ACHN (cell line): ENCODE data around the gene FBLN2.

Source experiments
- DNase-seq: peaks from one replicate; pipeline ENCODE4 v3.0.0-alpha.2; 2015
- in situ Hi-C: cut with HindIII; loops from 2 replicates; pipeline ENCODE4 v1.10.0; 2017; ENCODE audit warnings: low sequenced_read_pairs, low pct_ligation_motif_present, low pct_unique_long_range_greater_than_20kb

FBLN2 gene

GRCh38 chr3:13608969-13609725, 60.2 kb downstream of the FBLN2 start:
- in situ Hi-C loops, result no loop called here
- DNase-seq, result no peak

DNA sequence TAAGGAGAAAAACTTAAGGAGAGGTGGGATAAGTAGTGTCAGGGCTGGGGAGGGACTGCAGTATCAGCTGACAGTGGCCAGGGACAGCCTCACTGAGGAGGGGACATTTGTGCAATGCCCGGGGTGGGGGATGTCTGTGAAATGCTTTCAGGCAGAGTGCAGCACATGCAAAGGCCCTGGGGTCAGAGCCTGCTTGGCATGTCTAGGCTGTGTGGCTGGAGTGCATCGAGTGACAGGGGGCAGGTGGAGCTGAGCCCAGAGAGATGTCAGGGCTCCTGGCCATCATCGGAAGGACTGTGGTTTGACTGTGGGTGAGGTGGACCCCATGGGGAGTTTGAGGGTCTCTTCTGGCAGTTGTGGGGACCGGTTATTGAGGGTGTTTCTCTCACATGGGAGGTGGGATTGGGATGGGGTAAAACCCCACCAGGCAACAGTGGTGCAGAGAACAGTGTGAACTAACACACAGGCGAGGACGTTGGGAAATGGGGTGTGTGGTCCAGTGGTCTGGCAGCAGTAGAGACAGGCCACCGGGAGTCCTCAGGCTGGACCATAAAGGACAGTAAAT, 61.2 kb downstream of the FBLN2 start:
- DNase-seq, result no peak
- in situ Hi-C loops, result no loop called here

DNA sequence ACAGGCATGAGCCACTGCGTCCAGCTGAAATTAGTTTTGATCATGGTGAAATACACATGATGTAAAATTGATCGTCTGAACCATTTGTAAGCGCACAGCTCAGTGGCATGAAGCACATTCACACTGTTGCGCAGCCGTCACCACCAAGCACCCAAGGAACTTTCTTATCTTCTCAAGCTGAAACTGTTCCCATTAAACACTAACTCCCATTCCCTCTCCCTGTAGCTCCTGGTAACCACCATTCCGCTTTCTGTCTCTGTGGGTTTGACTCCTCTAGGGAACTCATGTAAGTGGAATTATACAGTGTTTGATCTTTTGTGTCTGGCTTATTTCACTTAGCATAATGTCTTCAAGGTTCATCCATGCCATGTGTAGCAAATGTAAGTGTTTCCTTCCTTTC, 62.3 kb downstream of the FBLN2 start:
- in situ Hi-C loops, result no loop called here

DNA sequence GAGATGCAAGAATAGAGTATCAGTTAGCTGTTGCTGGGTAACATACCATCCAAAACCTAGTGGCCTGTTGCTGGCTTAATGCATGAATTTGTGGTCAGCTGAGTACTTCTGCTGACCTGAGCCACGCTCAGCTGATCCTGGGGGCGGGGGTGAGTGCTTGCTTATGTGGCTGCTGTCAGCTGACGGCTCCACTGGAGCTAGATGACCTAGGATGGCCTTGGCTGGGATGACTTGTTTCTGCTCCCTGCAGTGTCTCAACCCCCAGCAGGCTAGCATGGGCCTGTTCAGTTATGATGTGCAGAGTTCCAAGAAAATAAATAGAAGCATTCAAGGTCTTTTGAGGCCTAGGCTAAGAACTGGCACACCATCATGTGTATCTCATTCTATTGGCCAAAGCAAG, 63.9 kb downstream of the FBLN2 start:
- DNase-seq, result no peak
- in situ Hi-C loops, result no loop called here

More for the DNA sequence above, 62.3 kb downstream of the FBLN2 start:
- no peak for DNase-seq

DNA sequence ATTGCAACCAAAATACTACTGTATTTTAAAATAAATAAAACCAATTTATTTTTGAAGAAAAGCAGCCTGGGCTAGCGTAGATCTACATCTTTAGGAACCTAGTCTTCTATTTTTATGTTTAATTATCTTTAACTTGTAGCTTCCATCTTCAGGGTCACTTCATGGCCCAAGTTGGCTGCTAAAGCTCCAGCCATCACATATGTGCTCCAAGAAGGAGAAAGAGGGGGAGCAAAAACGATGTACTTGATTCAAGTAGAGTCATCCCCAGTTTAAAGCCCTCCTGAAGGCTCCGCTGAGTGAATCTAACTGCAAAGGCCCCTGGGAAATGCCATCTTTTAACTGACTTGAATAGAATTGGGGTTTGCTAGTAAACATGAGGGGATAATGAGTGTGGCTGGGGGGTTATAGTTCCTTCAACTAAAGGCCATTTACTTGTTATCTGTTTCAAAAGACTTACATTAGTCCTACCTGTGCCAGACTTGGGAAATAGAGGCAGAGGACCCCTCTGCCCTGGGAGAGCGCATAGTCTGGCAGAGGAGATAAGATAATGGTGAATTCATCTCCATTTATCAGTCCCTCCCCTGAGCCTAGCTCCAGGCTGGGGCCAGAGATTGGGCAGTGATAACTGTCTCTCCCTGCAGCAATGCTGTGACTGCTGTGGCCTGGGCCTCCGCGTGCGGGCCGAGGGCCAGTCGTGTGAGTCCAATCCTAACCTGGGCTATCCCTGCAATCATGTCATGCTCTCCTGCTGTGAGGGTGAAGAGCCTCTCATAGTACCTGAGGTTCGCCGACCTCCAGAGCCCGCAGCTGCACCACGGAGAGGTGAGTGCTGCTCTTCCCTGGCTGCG, 64.6 kb downstream of the FBLN2 start:
- no peak for DNase-seq
- in situ Hi-C loops, result no loop called here

GRCh38 chr3:13614607-13615006, 65.7 kb downstream of the FBLN2 start:
- in situ Hi-C loops, result no loop called here

GRCh38 chr3:13615019-13615528, 66.1 kb downstream of the FBLN2 start:
- in situ Hi-C loops, result no loop called here
- DNase-seq, result no peak

More at GRCh38 chr3:13614607-13615006, 65.7 kb downstream of the FBLN2 start:
- no peak for DNase-seq

- no peak for DNase-seq
- in situ Hi-C loops, result no loop called here
Observed at GRCh38 chr3:13616359-13616758, 67.4 kb downstream of the FBLN2 start.

DNA sequence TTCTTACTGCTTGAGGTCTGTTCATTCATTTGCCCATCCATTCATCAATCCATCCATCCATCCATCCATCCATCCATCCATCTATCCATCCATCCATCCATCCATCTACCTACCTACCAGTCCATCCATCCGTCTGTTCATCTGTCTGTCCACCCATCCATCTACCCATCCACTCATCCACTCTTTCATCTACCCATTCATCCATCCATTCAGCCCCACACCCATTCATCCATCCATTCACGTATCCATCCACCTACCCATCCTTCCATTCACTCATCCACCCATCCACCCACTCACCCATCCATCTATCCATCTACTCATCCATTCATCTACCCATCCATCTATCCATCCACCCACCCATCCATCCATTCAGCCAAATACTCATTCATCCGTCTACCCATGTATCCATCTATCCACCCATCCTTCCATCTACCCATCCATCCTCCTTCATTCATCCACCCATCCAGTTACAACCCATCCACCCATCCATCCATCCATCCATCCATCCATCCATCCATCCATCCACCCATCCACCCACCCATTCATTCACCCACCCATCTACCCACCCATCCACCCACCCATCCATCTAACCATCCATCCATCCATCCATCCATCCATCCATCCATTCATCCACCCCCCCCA, 68.3 kb downstream of the FBLN2 start:
- DNase-seq, result no peak
- in situ Hi-C loops, result no loop called here

- in situ Hi-C loops, result no loop called here
- no peak for DNase-seq
Observed at GRCh38 chr3:13617981-13618380, 69.1 kb downstream of the FBLN2 start.

DNA sequence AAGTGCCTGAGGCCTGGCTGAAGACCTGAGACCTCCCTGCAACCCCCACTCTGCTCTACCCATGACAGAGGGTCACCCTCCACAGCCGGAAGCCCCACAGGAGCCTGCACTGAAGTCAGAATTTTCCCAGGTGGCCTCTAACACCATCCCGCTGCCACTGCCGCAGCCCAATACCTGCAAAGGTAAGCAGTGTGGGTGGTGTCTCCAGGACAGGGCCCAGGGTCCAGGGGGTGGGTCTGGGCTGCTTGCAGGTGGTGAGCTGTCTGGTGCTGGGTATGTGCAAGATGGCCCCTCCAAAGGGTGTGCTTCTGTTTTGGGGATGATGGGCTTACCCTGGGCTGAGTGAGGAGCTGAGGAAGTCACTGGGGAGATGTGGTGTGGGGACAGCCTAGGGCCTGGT, 69.9 kb downstream of the FBLN2 start:
- no peak for DNase-seq
- in situ Hi-C loops, result no loop called here

DNA sequence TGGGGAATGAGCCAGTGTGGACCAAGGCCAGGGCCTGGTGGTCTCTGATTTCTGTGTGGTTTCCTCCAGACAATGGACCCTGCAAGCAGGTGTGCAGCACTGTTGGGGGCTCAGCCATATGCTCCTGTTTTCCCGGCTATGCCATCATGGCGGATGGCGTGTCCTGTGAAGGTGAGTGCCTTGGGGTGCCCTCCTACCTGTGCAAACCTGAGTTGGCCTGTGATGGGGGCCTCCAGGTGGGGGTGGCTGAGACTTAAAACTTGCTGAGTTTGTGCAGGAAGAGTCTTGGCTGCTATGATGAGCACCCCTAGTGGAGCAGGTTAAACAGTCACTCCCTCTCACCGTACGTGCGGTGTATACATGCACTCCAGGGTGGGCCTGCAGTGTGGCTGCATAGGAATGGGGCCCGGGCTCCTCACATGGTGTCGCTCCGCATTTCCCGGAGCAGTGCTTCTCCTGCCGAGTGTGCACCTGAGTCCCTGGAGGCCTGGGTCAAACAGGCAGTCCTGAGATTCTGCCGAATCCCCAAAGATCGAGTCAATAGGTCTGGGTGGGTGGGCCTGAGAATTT, 70.8 kb downstream of the FBLN2 start:
- no peak for DNase-seq
- in situ Hi-C loops, result no loop called here

DNA sequence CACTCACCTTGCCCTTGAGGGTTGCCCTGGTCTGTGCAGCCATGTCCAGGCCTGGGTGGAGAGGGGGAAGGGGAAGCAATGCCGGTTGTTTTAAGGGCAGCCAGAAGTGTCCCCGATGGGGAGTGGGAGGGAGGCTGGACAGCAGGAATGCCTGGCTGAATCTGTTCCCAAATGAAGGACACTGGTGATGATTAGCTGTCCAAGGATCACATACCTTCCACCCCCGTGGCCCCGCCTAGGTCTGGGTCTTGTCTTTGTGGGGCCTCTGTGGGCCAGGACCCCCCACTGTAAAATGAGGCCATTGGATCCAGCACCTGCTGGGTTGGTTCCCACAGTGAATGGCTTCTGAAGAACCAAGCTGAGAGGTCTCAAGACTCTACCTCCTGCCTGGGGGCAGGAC, 71.4 kb downstream of the FBLN2 start:
- DNase-seq, result no peak
- in situ Hi-C loops, result no loop called here

GRCh38 chr3:13620776-13621365, 71.9 kb downstream of the FBLN2 start:
- no peak for DNase-seq
- in situ Hi-C loops, result no loop called here

DNA sequence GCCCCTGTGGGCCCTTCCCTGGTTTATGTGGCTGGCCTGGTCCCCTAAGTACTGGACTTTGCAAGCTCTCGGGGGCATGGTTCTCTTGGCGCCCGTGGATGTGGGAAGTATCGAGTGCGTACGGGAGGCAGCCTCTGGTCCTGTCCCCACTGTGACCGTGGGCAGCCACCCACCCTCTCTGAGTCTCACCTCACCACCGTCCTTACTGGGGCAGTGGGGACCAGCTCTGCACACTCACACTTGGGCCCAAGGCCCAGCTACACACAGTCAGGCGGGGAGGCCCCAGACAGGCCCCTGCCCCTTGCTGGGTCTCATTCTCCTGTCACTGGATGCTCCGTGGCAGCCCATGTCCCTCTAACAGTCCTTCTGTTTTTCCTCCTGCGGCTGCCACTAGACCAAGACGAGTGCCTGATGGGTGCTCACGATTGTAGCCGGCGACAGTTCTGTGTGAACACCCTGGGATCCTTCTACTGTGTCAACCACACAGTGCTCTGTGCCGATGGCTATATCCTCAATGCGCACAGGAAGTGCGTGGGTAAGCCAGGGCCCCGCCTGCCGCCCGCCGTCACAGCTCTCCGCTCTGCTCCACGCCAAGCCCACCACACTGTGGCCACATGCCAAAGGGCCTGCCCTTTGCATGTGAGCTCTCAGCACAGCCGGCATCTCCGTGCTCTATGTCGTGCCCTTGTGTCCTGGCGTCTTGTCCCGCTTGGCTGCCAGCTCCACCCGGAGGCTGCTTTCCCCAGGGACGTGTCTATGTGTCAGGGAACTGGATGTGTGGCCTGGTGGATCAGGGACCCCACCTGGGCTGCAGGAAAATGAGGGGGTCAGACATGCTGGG, 72.7 kb downstream of the FBLN2 start:
- in situ Hi-C loops, result no loop called here
- DNase-seq, result no peak

- in situ Hi-C loops, result no loop called here
- no peak for DNase-seq
Observed at GRCh38 chr3:13622356-13622755, 73.4 kb downstream of the FBLN2 start.

DNA sequence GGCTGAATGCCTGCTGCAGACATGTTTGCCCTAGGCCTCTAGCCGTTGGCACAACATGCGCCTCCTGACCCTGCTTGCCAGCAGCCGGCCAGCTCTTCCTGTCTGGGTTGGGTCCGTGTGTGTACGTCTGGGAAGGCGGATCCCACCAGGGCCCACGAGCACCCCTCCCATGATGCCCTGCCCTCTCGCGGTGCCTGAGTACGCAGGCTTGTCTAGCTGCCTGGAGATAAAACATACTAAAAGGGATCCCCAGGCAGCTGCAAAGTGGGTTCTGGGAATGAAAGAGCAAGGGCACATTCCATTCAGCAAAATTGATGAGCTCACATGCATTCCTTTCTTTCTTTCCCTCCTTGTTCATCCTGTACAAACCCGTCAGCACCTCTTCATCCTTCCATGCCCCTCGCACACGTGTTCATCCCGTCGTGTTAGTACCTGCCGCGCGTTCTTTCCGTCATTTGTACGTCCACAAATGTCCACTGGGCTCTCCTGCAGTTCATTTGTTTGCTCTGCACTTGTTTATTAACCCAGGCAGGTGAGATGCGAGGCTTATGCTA, 74.3 kb downstream of the FBLN2 start:
- no peak for DNase-seq
- in situ Hi-C loops, result no loop called here
